Measurements from ENCODE around the gene NOTCH3.

Gene NOTCH3

DNA sequence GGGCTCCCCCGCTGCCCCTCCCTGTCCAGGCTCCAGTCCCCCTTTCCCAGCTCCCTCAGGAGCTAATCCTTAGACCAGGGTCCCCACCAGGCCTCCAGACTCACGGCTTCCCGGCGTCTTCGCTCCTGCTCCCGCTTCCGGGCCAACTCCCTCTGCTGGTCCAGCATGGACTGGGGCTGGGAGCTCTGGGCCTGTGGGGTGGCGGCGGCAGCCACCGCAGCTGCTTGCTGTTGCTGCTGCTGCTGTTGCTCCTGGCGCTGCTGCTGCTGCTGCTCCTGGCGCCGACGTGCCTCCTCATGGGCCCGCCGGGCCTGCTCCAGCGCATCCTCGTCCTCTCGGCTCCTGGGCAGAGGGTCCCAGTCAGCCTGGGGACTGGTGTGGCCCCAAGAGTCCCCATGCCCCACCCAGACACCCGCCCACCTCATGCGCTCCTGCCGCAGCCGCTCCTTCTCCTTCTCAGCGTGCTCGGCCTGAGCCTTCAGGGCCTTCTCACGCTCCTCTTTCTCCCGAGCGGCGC, 37.9 kb upstream of the NOTCH3 start:
- TF ChIP-seq, protein P1, sequence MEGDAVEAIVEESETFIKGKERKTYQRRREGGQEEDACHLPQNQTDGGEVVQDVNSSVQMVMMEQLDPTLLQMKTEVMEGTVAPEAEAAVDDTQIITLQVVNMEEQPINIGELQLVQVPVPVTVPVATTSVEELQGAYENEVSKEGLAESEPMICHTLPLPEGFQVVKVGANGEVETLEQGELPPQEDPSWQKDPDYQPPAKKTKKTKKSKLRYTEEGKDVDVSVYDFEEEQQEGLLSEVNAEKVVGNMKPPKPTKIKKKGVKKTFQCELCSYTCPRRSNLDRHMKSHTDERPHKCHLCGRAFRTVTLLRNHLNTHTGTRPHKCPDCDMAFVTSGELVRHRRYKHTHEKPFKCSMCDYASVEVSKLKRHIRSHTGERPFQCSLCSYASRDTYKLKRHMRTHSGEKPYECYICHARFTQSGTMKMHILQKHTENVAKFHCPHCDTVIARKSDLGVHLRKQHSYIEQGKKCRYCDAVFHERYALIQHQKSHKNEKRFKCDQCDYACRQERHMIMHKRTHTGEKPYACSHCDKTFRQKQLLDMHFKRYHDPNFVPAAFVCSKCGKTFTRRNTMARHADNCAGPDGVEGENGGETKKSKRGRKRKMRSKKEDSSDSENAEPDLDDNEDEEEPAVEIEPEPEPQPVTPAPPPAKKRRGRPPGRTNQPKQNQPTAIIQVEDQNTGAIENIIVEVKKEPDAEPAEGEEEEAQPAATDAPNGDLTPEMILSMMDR (IDR thresholded peaks at IDR 0.05; ENCODE audit: insufficient read depth, low read length, poor library complexity, severe bottlenecking) = no peak
- DNase-seq (ENCODE audit: extremely low read depth, insufficient read length) = no peak

GRCh38 chr19:15237759-15238638, 37.2 kb upstream of the NOTCH3 start:
- no peak for DNase-seq (ENCODE audit: extremely low read depth, insufficient read length)
- Histone ChIP-seq H3K27me3 (replicated peaks; ENCODE audit: control insufficient read depth, insufficient read depth, low read length) (no peaks in the 10 kb centered on the region), H3K4me3 (replicated peaks; ENCODE audit: low read depth, low read length) (no peak overlapping the region), H3K36me3 (ENCODE audit: control insufficient read depth, insufficient read depth, low read length) (peaks cover 33% of the 10 kb centered on the region)
- TF ChIP-seq, protein P1 (IDR thresholded peaks at IDR 0.05; ENCODE audit: insufficient read depth, low read length, poor library complexity, severe bottlenecking) = no peak

More for the DNA sequence above, 37.9 kb upstream of the NOTCH3 start:
- Histone ChIP-seq H3K4me3 (replicated peaks; ENCODE audit: low read depth, low read length) (no peak overlapping the region), H3K27me3 (replicated peaks; ENCODE audit: control insufficient read depth, insufficient read depth, low read length) (no peaks in the 10 kb centered on the region), H3K36me3 (ENCODE audit: control insufficient read depth, insufficient read depth, low read length) (peaks cover 38% of the 10 kb centered on the region)

- Histone ChIP-seq H3K27me3 (replicated peaks; ENCODE audit: control insufficient read depth, insufficient read depth, low read length) (no peaks in the 10 kb centered on the region), H3K36me3 (ENCODE audit: control insufficient read depth, insufficient read depth, low read length) (peaks cover 25% of the 10 kb centered on the region), H3K4me3 (replicated peaks; ENCODE audit: low read depth, low read length) (no peak overlapping the region)
- TF ChIP-seq, protein P1 (IDR thresholded peaks at IDR 0.05; ENCODE audit: insufficient read depth, low read length, poor library complexity, severe bottlenecking) = no peak
- DNase-seq (ENCODE audit: extremely low read depth, insufficient read length) = no peak
Measured at GRCh38 chr19:15236886-15237285, 36.1 kb upstream of the NOTCH3 start.

DNA sequence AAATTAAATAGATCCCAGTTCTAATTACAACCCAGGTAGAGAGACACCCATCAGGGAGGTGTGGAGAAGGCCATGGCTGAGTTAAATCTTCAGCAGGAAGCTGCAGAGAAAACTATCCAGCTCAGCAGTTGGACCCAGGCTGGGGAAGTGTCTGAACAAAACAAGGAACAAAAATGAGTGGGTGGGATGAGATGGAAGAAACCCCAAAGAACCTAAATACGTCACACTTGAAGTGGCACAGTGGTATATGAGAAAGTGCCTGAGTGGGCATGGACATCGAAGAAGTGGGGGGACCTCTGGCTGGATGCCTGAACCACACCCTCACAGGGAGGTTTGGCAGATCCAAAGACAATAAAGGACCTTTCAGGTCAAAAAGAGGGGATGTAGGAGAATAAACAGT, 35.0 kb upstream of the NOTCH3 start:
- TF ChIP-seq, protein P1 (IDR thresholded peaks at IDR 0.05; ENCODE audit: insufficient read depth, low read length, poor library complexity, severe bottlenecking) = no peak
- DNase-seq (ENCODE audit: extremely low read depth, insufficient read length) = no peak
- Histone ChIP-seq H3K27me3 (replicated peaks; ENCODE audit: control insufficient read depth, insufficient read depth, low read length) (peaks cover 3% of the 10 kb centered on the region; the same call in 1 of the 2 replicates), H3K4me3 (replicated peaks; ENCODE audit: low read depth, low read length) (no peak overlapping the region), H3K36me3 (ENCODE audit: control insufficient read depth, insufficient read depth, low read length) (peaks cover 23% of the 10 kb centered on the region)

DNA sequence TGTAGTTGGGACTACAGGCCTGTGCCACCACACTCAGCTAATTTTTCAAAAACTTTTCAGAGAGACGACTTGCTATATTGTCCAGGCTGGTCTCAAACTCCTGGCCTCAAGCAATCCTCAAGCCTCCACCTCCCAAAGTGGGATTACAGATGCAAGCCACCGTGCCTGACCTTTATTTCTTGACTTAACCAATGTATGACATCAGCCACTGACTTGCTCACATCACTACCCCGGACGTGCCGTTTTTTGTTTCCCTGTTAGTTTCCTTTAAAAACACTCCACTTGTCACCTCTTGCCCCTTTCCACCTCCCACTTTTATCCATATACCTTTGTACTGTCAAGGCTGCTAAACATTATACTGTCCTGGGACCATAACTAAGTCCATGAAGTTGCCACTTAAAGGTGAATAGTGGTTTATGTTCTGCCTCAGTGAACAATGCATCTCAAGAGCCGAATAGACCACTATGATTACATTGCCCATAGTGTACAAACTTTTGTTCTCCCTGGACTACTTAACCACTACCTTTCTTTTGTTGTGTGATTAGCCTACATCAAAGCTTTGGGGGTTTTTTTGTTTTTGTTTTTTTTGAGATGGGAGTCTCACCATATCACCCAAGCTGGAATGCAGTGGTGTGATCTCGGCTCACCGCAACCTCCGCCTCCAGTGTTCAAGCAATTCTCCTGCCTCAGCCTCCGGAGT, 33.8 kb upstream of the NOTCH3 start:
- no peak overlapping the region for H3K4me3 ChIP-seq (replicated peaks; ENCODE audit: low read depth, low read length)
- H3K27me3 ChIP-seq (replicated peaks; ENCODE audit: control insufficient read depth, insufficient read depth, low read length) = peaks cover 3% of the 10 kb centered on the region; the same call in 1 of the 2 replicates
- TF ChIP-seq, protein P1 (IDR thresholded peaks at IDR 0.05; ENCODE audit: insufficient read depth, low read length, poor library complexity, severe bottlenecking) = no peak
- peaks cover 12% of the 10 kb centered on the region for H3K36me3 ChIP-seq (ENCODE audit: control insufficient read depth, insufficient read depth, low read length)
- no peak for DNase-seq (ENCODE audit: extremely low read depth, insufficient read length)

All from GM06990 (cell line).